ENCODE results near the gene ARHGAP15. TPM values are rescaled to one million over a fixed set of nuclear protein-coding genes. Genes with fewer than 3 reads are reported as not detected.

ARHGAP15 gene
- total and polyA plus RNA-seq, 4 experiments from 2014 or later, result 218 to 524 (median 365) TPM

- ChIA-PET CTCF (ENCODE audit: partially characterized antibody) (no interaction called here), POLR2A (ENCODE audit: partially characterized antibody) (no interaction called here)
- H3K9me3 ChIP-seq (ENCODE audit: control insufficient read depth in 1 of 2, low read length in 2 of 2), result no peaks in the 10 kb centered on the region
- peaks cover 16% of the 10 kb centered on the region for H3K36me3 ChIP-seq (ENCODE audit: insufficient read depth, low read length)
- Mint-ChIP-seq H3K36me3 (peaks cover 11 to 38% of the 10 kb centered on the region in 2 donors), H3K27me3 (no peaks in the 10 kb centered on the region), H3K9me3 (no peaks in the 10 kb centered on the region), H3K4me1 (peaks cover 40 to 60% (median 51%) of the 10 kb centered on the region in 4 donors), H3K4me3 (peak overlapping the region in 2 of 8 donors; percentile 10 to 15), H3K27ac (peak overlapping the region in 3 of 7 donors; percentile 6 to 25 (median 8))
- intact Hi-C loops (cut with micrococcal nuclease), result no loop called here
- DNase-seq, result no peak
- H3K27ac ChIP-seq (ENCODE audit: low read depth, low read length), result no peak overlapping the region
- H3K4me1 ChIP-seq (ENCODE audit: insufficient read depth, low read length), result peaks cover 40% of the 10 kb centered on the region
- no peak overlapping the region for H3K4me3 ChIP-seq (ENCODE audit: low read length in 2 of 2)
- H3K27me3 ChIP-seq (ENCODE audit: insufficient read depth, low read length), result no peaks in the 10 kb centered on the region
Measured at GRCh38 chr2:143433251-143433650, 304.0 kb downstream of the ARHGAP15 start.

- no peak overlapping the region for H3K27ac ChIP-seq (ENCODE audit: low read depth, low read length)
- Mint-ChIP-seq H3K27me3 (no peaks in the 10 kb centered on the region), H3K36me3 (peaks cover 16 to 43% of the 10 kb centered on the region in 2 donors), H3K4me3 (no peak overlapping the region), H3K9me3 (no peaks in the 10 kb centered on the region), H3K27ac (peak overlapping the region in 4 of 7 donors; percentile 14 to 62 (median 43)), H3K4me1 (peaks cover 36 to 60% (median 48%) of the 10 kb centered on the region in 4 donors)
- H3K9me3 ChIP-seq (ENCODE audit: control insufficient read depth in 1 of 2, low read length in 2 of 2), result no peaks in the 10 kb centered on the region
- intact Hi-C loops (cut with micrococcal nuclease), result no loop called here
- H3K27me3 ChIP-seq (ENCODE audit: insufficient read depth, low read length), result no peaks in the 10 kb centered on the region
- DNase-seq, result no peak
- H3K36me3 ChIP-seq (ENCODE audit: insufficient read depth, low read length), result peaks cover 22% of the 10 kb centered on the region
- no peak overlapping the region for H3K4me3 ChIP-seq (ENCODE audit: low read length in 2 of 2)
- ChIA-PET CTCF (ENCODE audit: partially characterized antibody) (no interaction called here), POLR2A (ENCODE audit: partially characterized antibody) (no interaction called here)
- peaks cover 36% of the 10 kb centered on the region for H3K4me1 ChIP-seq (ENCODE audit: insufficient read depth, low read length)
Measured at GRCh38 chr2:143433840-143434239, 304.6 kb downstream of the ARHGAP15 start.

GRCh38 chr2:143434445-143434844, 305.2 kb downstream of the ARHGAP15 start:
- intact Hi-C loops (cut with micrococcal nuclease), result no loop called here
- no peaks in the 10 kb centered on the region for H3K9me3 Mint-ChIP-seq
- H3K4me3 Mint-ChIP-seq, result peak overlapping the region in 2 of 8 donors; percentile 15 to 49
- H3K27me3 Mint-ChIP-seq, result no peaks in the 10 kb centered on the region
- Histone ChIP-seq H3K4me3 (ENCODE audit: low read length in 2 of 2) (no peak overlapping the region), H3K9me3 (ENCODE audit: control insufficient read depth in 1 of 2, low read length in 2 of 2) (no peaks in the 10 kb centered on the region), H3K4me1 (ENCODE audit: insufficient read depth, low read length) (peaks cover 30% of the 10 kb centered on the region), H3K36me3 (ENCODE audit: insufficient read depth, low read length) (peaks cover 22% of the 10 kb centered on the region), H3K27me3 (ENCODE audit: insufficient read depth, low read length) (no peaks in the 10 kb centered on the region), H3K27ac (ENCODE audit: low read depth, low read length) (no peak overlapping the region)
- H3K36me3 Mint-ChIP-seq, result peaks cover 16 to 46% of the 10 kb centered on the region in 2 donors
- POLR2A ChIA-PET (ENCODE audit: partially characterized antibody), result no interaction called here
- DNase-seq, result no peak
- peaks cover 35 to 54% (median 43%) of the 10 kb centered on the region in 4 donors for H3K4me1 Mint-ChIP-seq
- peak overlapping the region in 4 of 7 donors; percentile 59 to 68 (median 63) for H3K27ac Mint-ChIP-seq
- CTCF ChIA-PET (ENCODE audit: partially characterized antibody), result no interaction called here

- ChIA-PET CTCF (ENCODE audit: partially characterized antibody) (no interaction called here), POLR2A (ENCODE audit: partially characterized antibody) (no interaction called here)
- peaks cover 20 to 50% of the 10 kb centered on the region in 2 donors for H3K36me3 Mint-ChIP-seq
- Histone ChIP-seq H3K27me3 (ENCODE audit: insufficient read depth, low read length) (no peaks in the 10 kb centered on the region), H3K4me3 (ENCODE audit: low read length in 2 of 2) (no peak overlapping the region), H3K36me3 (ENCODE audit: insufficient read depth, low read length) (peaks cover 22% of the 10 kb centered on the region), H3K9me3 (ENCODE audit: control insufficient read depth in 1 of 2, low read length in 2 of 2) (no peaks in the 10 kb centered on the region), H3K4me1 (ENCODE audit: insufficient read depth, low read length) (peaks cover 23% of the 10 kb centered on the region), H3K27ac (ENCODE audit: low read depth, low read length) (no peak overlapping the region)
- intact Hi-C loops (cut with micrococcal nuclease), result no loop called here
- peaks cover 31 to 48% (median 38%) of the 10 kb centered on the region in 4 donors for H3K4me1 Mint-ChIP-seq
- peak overlapping the region in 1 of 8 donors; percentile 49 for H3K4me3 Mint-ChIP-seq
- no peaks in the 10 kb centered on the region for H3K9me3 Mint-ChIP-seq
- no peaks in the 10 kb centered on the region for H3K27me3 Mint-ChIP-seq
- no peak for DNase-seq
- peak overlapping the region in 3 of 7 donors; percentile 53 to 60 (median 59) for H3K27ac Mint-ChIP-seq
Measured at GRCh38 chr2:143435131-143435530, 305.9 kb downstream of the ARHGAP15 start.

DNA sequence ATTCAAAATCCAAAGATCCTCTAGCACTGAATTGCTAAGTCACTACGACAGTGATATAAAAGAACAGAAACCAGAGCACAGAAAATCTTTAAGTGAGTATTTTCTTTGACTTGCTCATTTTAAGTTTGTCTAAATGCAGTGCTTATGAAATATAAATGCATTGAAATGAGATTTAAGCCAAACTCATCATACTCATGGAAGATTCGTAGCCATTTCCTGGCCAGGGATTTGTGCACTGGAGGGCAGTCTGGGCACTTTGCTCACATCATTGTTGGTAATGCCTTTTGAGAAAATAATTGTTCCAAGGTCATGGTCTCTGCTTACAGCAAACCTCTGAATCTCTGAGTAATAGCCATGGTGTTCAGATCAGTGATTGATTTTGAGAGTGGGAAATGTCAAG, 307.7 kb downstream of the ARHGAP15 start:
- no peak overlapping the region for H3K27ac Mint-ChIP-seq
- DNase-seq, result no peak
- no peak overlapping the region for H3K4me3 Mint-ChIP-seq
- H3K36me3 ChIP-seq (ENCODE audit: insufficient read depth, low read length), result peaks cover 22% of the 10 kb centered on the region
- intact Hi-C loops (cut with micrococcal nuclease), result no loop called here
- peaks cover 27 to 67% of the 10 kb centered on the region in 2 donors for H3K36me3 Mint-ChIP-seq
- no peak overlapping the region for H3K27ac ChIP-seq (ENCODE audit: low read depth, low read length)
- H3K4me1 ChIP-seq (ENCODE audit: insufficient read depth, low read length), result peaks cover 8% of the 10 kb centered on the region
- ChIA-PET CTCF (ENCODE audit: partially characterized antibody) (no interaction called here), POLR2A (ENCODE audit: partially characterized antibody) (no interaction called here)
- no peaks in the 10 kb centered on the region for H3K27me3 ChIP-seq (ENCODE audit: insufficient read depth, low read length)
- H3K9me3 ChIP-seq (ENCODE audit: control insufficient read depth in 1 of 2, low read length in 2 of 2), result no peaks in the 10 kb centered on the region
- H3K9me3 Mint-ChIP-seq, result no peaks in the 10 kb centered on the region
- peaks cover 23 to 39% (median 28%) of the 10 kb centered on the region in 4 donors for H3K4me1 Mint-ChIP-seq
- H3K27me3 Mint-ChIP-seq, result no peaks in the 10 kb centered on the region
- H3K4me3 ChIP-seq (ENCODE audit: low read length in 2 of 2), result no peak overlapping the region

- ChIA-PET CTCF (ENCODE audit: partially characterized antibody) (interaction anchor here (1.2 kb wide), 1 partner anchor 14 kb away, joined by 3 read pairs; no protein-coding TSS in a partner anchor), POLR2A (ENCODE audit: partially characterized antibody) (interaction anchor here (1.5 kb wide), 1 partner anchor 12 kb away, joined by 5 read pairs; no protein-coding TSS in a partner anchor)
- peaks cover 10 to 29% (median 18%) of the 10 kb centered on the region in 4 donors for H3K4me1 Mint-ChIP-seq
- Histone ChIP-seq H3K4me3 (ENCODE audit: low read length in 2 of 2) (no peak overlapping the region), H3K27me3 (ENCODE audit: insufficient read depth, low read length) (no peaks in the 10 kb centered on the region), H3K27ac (ENCODE audit: low read depth, low read length) (no peak overlapping the region), H3K36me3 (ENCODE audit: insufficient read depth, low read length) (peaks cover 22% of the 10 kb centered on the region), H3K4me1 (ENCODE audit: insufficient read depth, low read length) (no peaks in the 10 kb centered on the region), H3K9me3 (ENCODE audit: control insufficient read depth in 1 of 2, low read length in 2 of 2) (no peaks in the 10 kb centered on the region)
- no peak for DNase-seq
- H3K27me3 Mint-ChIP-seq, result no peaks in the 10 kb centered on the region
- H3K36me3 Mint-ChIP-seq, result peaks cover 56 to 68% of the 10 kb centered on the region in 2 donors
- H3K4me3 Mint-ChIP-seq, result no peak overlapping the region
- intact Hi-C loops (cut with micrococcal nuclease), result no loop called here
- H3K27ac Mint-ChIP-seq, result peak overlapping the region in 5 of 7 donors; percentile 32 to 88 (median 65)
- H3K9me3 Mint-ChIP-seq, result no peaks in the 10 kb centered on the region
Measured at GRCh38 chr2:143440411-143441012, 311.3 kb downstream of the ARHGAP15 start.

GRCh38 chr2:143442193-143442592, 313.0 kb downstream of the ARHGAP15 start:
- Histone ChIP-seq H3K9me3 (ENCODE audit: control insufficient read depth in 1 of 2, low read length in 2 of 2) (no peaks in the 10 kb centered on the region), H3K4me1 (ENCODE audit: insufficient read depth, low read length) (peaks cover under 1% of the 10 kb centered on the region), H3K4me3 (ENCODE audit: low read length in 2 of 2) (no peak overlapping the region), H3K36me3 (ENCODE audit: insufficient read depth, low read length) (peaks cover 17% of the 10 kb centered on the region), H3K27me3 (ENCODE audit: insufficient read depth, low read length) (no peaks in the 10 kb centered on the region), H3K27ac (ENCODE audit: low read depth, low read length) (no peak overlapping the region)
- DNase-seq, result no peak
- no peak overlapping the region for H3K4me3 Mint-ChIP-seq
- POLR2A ChIA-PET (ENCODE audit: partially characterized antibody), result no interaction called here
- CTCF ChIA-PET (ENCODE audit: partially characterized antibody), result interaction anchor here (1.0 to 1.2 kb wide), 2 partner anchors 13 to 39 kb away, joined by 3 read pairs; no protein-coding TSS in a partner anchor
- H3K36me3 Mint-ChIP-seq, result peaks cover 51 to 64% of the 10 kb centered on the region in 2 donors
- H3K9me3 Mint-ChIP-seq, result no peaks in the 10 kb centered on the region
- intact Hi-C loops (cut with micrococcal nuclease), result no loop called here
- H3K4me1 Mint-ChIP-seq, result peaks cover 10 to 31% (median 17%) of the 10 kb centered on the region in 4 donors
- no peaks in the 10 kb centered on the region for H3K27me3 Mint-ChIP-seq
- H3K27ac Mint-ChIP-seq, result peak overlapping the region in 2 of 7 donors; percentile 32 to 69

Measured in CD4-positive, alpha-beta memory T cell (primary cell).